PFSK-1 (cell line): Measurements from ENCODE around the gene ZFHX3.

ENCODE experiments used
- FOXP2 ChIP-seq: optimal IDR thresholded peaks from 2 replicates; pipeline ENCODE3; 2011; ENCODE audit warnings: borderline replicate concordance, control low read depth, inconsistent platforms; ENCODE audit not compliant: insufficient read depth; ENCODE audit errors: extremely low read length, extremely low read depth
- POLR2AphosphoS5 ChIP-seq: IDR thresholded peaks from 2 replicates; pipeline ENCODE4 v1.6.1; 2012; ENCODE audit warnings: low read depth, mild to moderate bottlenecking, control low read depth, low read length, moderate library complexity
- REST ChIP-seq, 2 experiments: IDR thresholded peaks; 2 replicates each; pipeline versions ENCODE4 v1.6.1 to v1.8.0; 2011 to 2012; ENCODE audit warnings: low read depth in 2 of 2, low read length in 2 of 2, control low read depth in 1 of 2, inconsistent platforms in 1 of 2, mild to moderate bottlenecking in 1 of 2, moderate library complexity in 1 of 2; ENCODE audit not compliant: insufficient read depth in 1 of 2
- SIN3A ChIP-seq: IDR thresholded peaks from 2 replicates; pipeline ENCODE4 v1.6.1; 2012; ENCODE audit warnings: mild to moderate bottlenecking, low read length, moderate library complexity, borderline replicate concordance; ENCODE audit not compliant: insufficient read depth
- TAF1 ChIP-seq: IDR thresholded peaks from 2 replicates; pipeline ENCODE4 v1.6.1; 2012; ENCODE audit warnings: low read length, control low read depth, borderline replicate concordance; ENCODE audit not compliant: insufficient read depth

ZFHX3 gene

GRCh38 chr16:72887537-72887936 lies 160.4 kb downstream of the ZFHX3 start:
- TF ChIP-seq REST (IDR thresholded peaks at IDR 0.05; ENCODE audit: insufficient read depth in 1 of 2, low read depth in 2 of 2, low read length in 2 of 2) (no peak), SIN3A (no peak), FOXP2 (no peak), TAF1 (no peak), POLR2AphosphoS5 (no peak)

GRCh38 chr16:72886346-72886974 lies 161.5 kb downstream of the ZFHX3 start:
- no peak for TF ChIP-seq TAF1
- TF ChIP-seq POLR2AphosphoS5: no peak
- no peak for TF ChIP-seq FOXP2
- no peak for TF ChIP-seq SIN3A
- no peak for TF ChIP-seq REST (IDR thresholded peaks at IDR 0.05; ENCODE audit: insufficient read depth in 1 of 2, low read depth in 2 of 2, low read length in 2 of 2)

- no peak for TF ChIP-seq SIN3A
- TF ChIP-seq REST (IDR thresholded peaks at IDR 0.05; ENCODE audit: insufficient read depth in 1 of 2, low read depth in 2 of 2, low read length in 2 of 2): no peak
- no peak for TF ChIP-seq FOXP2
- no peak for TF ChIP-seq POLR2AphosphoS5
- no peak for TF ChIP-seq TAF1
Measured at GRCh38 chr16:72884573-72884972, 163.4 kb downstream of the ZFHX3 start.

GRCh38 chr16:72884037-72884436 lies 163.9 kb downstream of the ZFHX3 start:
- TF ChIP-seq REST (IDR thresholded peaks at IDR 0.05; ENCODE audit: insufficient read depth in 1 of 2, low read depth in 2 of 2, low read length in 2 of 2): no peak

- TF ChIP-seq SIN3A: no peak
- TF ChIP-seq REST (IDR thresholded peaks at IDR 0.05; ENCODE audit: insufficient read depth in 1 of 2, low read depth in 2 of 2, low read length in 2 of 2): no peak
- no peak for TF ChIP-seq TAF1
- no peak for TF ChIP-seq FOXP2
- TF ChIP-seq POLR2AphosphoS5: no peak
Measured at GRCh38 chr16:72879846-72880245, 168.1 kb downstream of the ZFHX3 start.
